ENCODE results near the gene SNRK.
A peak's percentile ranks its signal among the peaks of the same experiment; 100 is the strongest.

Gene SNRK

DNA sequence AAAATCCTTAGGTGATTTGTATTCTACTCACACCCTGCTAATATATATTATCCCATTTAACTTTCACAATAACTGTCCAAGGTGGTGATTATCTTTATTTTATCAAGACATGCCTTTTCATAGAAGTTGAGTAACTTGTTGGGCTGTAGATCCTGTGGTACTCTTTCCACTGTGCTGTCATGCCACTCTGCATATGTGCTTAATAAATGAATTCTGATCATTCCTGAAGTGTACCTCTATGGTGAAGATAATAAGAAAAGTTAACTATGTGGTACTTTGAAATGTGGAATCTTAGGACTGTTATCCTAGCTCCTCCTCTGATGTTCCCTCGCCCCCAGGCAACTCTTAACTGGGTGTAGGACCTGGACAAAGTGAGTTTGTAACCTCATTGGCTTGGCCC lies 5.2 kb downstream of the SNRK start:
- H3K79me2 ChIP-seq (ENCODE audit: insufficient read depth, low read length), result peaks cover 35% of the 10 kb centered on the region
- H2AFZ ChIP-seq (ENCODE audit: low read depth, low read length, severe bottlenecking), result no peak overlapping the region
- no peaks in the 10 kb centered on the region for H3F3A ChIP-seq (ENCODE audit: insufficient read depth)
- H3K4me2 ChIP-seq (ENCODE audit: low read depth, low read length, poor library complexity, severe bottlenecking), result no peak overlapping the region
- H3K9me2 ChIP-seq (replicated peaks; ENCODE audit: insufficient read depth, low read length), result no peaks in the 10 kb centered on the region
- peaks cover 11% of the 10 kb centered on the region; the same call in 1 of the 2 replicates for H4K20me1 ChIP-seq (ENCODE audit: low read depth, low read length)
- H3K36me3 ChIP-seq (ENCODE audit: low read length), result no peaks in the 10 kb centered on the region
- no peak overlapping the region for H3K4me3 ChIP-seq (ENCODE audit: insufficient read depth, low read length, poor library complexity, severe bottlenecking)
- H3K9ac ChIP-seq (ENCODE audit: low read length), result no peak overlapping the region
- no peaks in the 10 kb centered on the region for H3K27me3 ChIP-seq (ENCODE audit: low read length)
- H3K9me3 ChIP-seq (ENCODE audit: insufficient read depth, low read length), result no peaks in the 10 kb centered on the region
- no peak overlapping the region for H3K27ac ChIP-seq (ENCODE audit: low read depth, low read length)
- TF ChIP-seq, protein P1, sequence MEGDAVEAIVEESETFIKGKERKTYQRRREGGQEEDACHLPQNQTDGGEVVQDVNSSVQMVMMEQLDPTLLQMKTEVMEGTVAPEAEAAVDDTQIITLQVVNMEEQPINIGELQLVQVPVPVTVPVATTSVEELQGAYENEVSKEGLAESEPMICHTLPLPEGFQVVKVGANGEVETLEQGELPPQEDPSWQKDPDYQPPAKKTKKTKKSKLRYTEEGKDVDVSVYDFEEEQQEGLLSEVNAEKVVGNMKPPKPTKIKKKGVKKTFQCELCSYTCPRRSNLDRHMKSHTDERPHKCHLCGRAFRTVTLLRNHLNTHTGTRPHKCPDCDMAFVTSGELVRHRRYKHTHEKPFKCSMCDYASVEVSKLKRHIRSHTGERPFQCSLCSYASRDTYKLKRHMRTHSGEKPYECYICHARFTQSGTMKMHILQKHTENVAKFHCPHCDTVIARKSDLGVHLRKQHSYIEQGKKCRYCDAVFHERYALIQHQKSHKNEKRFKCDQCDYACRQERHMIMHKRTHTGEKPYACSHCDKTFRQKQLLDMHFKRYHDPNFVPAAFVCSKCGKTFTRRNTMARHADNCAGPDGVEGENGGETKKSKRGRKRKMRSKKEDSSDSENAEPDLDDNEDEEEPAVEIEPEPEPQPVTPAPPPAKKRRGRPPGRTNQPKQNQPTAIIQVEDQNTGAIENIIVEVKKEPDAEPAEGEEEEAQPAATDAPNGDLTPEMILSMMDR (IDR thresholded peaks at IDR 0.05; ENCODE audit: insufficient read depth, low read length, poor library complexity, severe bottlenecking), result no peak
- no peak for TF ChIP-seq EZH2phosphoT487 (conservative IDR thresholded peaks at IDR 0.05; ENCODE audit: low read length)

DNA sequence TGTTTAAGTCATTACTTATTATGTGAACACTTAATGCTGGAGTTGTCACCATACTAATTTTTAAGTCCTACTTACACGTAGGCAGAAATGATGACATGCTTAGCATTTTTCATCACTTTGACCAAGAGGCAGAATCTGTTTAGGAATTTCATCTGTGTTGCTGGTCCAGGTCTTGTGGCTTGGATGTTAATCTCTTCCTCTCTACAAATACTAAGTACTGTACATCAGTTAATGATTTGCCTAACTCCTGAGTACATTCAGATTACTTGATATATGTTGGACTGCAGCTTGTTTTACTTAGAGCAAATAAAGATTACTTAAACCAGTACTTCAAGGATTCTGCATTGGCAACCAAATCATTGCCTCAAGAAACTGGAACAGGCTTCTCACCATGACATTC lies 8.6 kb downstream of the SNRK start:
- H3F3A ChIP-seq (ENCODE audit: insufficient read depth), result no peaks in the 10 kb centered on the region
- no peaks in the 10 kb centered on the region for H3K9me2 ChIP-seq (replicated peaks; ENCODE audit: insufficient read depth, low read length)
- H3K9me3 ChIP-seq (ENCODE audit: insufficient read depth, low read length), result no peaks in the 10 kb centered on the region
- H3K4me2 ChIP-seq (ENCODE audit: low read depth, low read length, poor library complexity, severe bottlenecking), result no peak overlapping the region
- no peak overlapping the region for H3K9ac ChIP-seq (ENCODE audit: low read length)
- peaks cover 3% of the 10 kb centered on the region; the same call in 1 of the 2 replicates for H4K20me1 ChIP-seq (ENCODE audit: low read depth, low read length)
- H3K36me3 ChIP-seq (ENCODE audit: low read length), result no peaks in the 10 kb centered on the region
- H2AFZ ChIP-seq (ENCODE audit: low read depth, low read length, severe bottlenecking), result no peak overlapping the region
- no peak for TF ChIP-seq EZH2phosphoT487 (conservative IDR thresholded peaks at IDR 0.05; ENCODE audit: low read length)
- TF ChIP-seq, protein P1 (IDR thresholded peaks at IDR 0.05; ENCODE audit: insufficient read depth, low read length, poor library complexity, severe bottlenecking), result no peak
- no peak overlapping the region for H3K4me3 ChIP-seq (ENCODE audit: insufficient read depth, low read length, poor library complexity, severe bottlenecking)
- peaks cover 52% of the 10 kb centered on the region for H3K79me2 ChIP-seq (ENCODE audit: insufficient read depth, low read length)
- H3K27me3 ChIP-seq (ENCODE audit: low read length), result no peaks in the 10 kb centered on the region
- no peak overlapping the region for H3K27ac ChIP-seq (ENCODE audit: low read depth, low read length)

DNA sequence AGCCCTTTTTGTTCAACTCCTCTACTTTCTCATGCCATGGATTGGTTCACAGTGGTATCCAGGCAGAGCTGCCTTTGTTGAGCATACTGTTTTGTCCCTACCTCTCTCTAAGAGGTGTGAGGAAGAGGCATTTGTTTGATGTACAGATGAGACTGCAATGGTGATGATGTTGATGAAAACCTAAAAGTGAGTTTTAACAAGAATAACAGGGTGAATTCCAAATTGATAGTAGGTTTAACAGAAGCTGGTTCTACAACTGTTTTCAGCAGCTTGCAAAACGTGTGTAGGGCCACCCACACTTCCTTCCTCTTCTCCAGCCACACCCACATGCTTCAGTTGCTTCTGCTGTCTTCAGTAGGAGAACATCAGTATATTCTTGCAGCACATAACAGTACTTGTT lies 10.2 kb downstream of the SNRK start:
- H3K9me3 ChIP-seq (ENCODE audit: insufficient read depth, low read length), result no peaks in the 10 kb centered on the region
- peak overlapping the region; percentile 34; the same call in 1 of the 2 replicates for H3K27ac ChIP-seq (ENCODE audit: low read depth, low read length)
- H3K4me2 ChIP-seq (ENCODE audit: low read depth, low read length, poor library complexity, severe bottlenecking), result peak overlapping the region; percentile 54
- no peaks in the 10 kb centered on the region for H3F3A ChIP-seq (ENCODE audit: insufficient read depth)
- no peaks in the 10 kb centered on the region for H3K9me2 ChIP-seq (replicated peaks; ENCODE audit: insufficient read depth, low read length)
- TF ChIP-seq, protein P1 (IDR thresholded peaks at IDR 0.05; ENCODE audit: insufficient read depth, low read length, poor library complexity, severe bottlenecking), result no peak
- no peak for TF ChIP-seq EZH2phosphoT487 (conservative IDR thresholded peaks at IDR 0.05; ENCODE audit: low read length)
- H3K27me3 ChIP-seq (ENCODE audit: low read length), result no peaks in the 10 kb centered on the region
- no peak overlapping the region for H3K9ac ChIP-seq (ENCODE audit: low read length)
- no peak overlapping the region for H3K4me3 ChIP-seq (ENCODE audit: insufficient read depth, low read length, poor library complexity, severe bottlenecking)
- peaks cover 3% of the 10 kb centered on the region; the same call in 1 of the 2 replicates for H4K20me1 ChIP-seq (ENCODE audit: low read depth, low read length)
- no peaks in the 10 kb centered on the region for H3K36me3 ChIP-seq (ENCODE audit: low read length)
- peaks cover 50% of the 10 kb centered on the region for H3K79me2 ChIP-seq (ENCODE audit: insufficient read depth, low read length)
- no peak overlapping the region for H2AFZ ChIP-seq (ENCODE audit: low read depth, low read length, severe bottlenecking)
